Pancreas (tissue), 10 donors: ENCODE results near the gene SMG1. TPM values are rescaled to one million over a fixed set of nuclear protein-coding genes. Genes with fewer than 3 reads are reported as not detected.
A peak's percentile ranks its signal among the peaks of the same experiment; 100 is the strongest.

ENCODE experiments used
- ATAC-seq, 4 donors: fragments of 200-7000 bp; cut with Tn5 transposase; one replicate each; pipeline versions ENCODE4 v1.8.0 to v1.9.1; 2020; ENCODE audit warnings: mild to moderate bottlenecking in 4 of 4, moderate library complexity in 4 of 4
- DNase-seq, 6 donors: peaks; one replicate each; pipeline ENCODE4 v3.0.0-alpha.2; 2020
- FAIRE-seq: peaks from 2 replicates; lab custom pipeline; 2012; peaks lifted over from hg19 to GRCh38; lab: Jason Lieb, UNC
- H3K27ac ChIP-seq, 4 donors: fragments of 200-600 bp; sonication (generic); 1 replicate in 3 of 4; 2 replicates in 1 of 4; pipeline versions ENCODE4 v1.5.0 to v1.8.0; 2020
- H3K27me3 ChIP-seq, 4 donors: fragments of 200-600 bp; one replicate each; pipeline ENCODE4 v1.8.0; 2021
- H3K36me3 ChIP-seq, 3 donors: fragments of 200-600 bp; sonication (generic) in 1 of 3; one replicate each; pipeline versions ENCODE4 v1.5.0 to v1.8.0; 2020 to 2021
- H3K4me1 ChIP-seq, 3 donors: fragments of 200-600 bp; one replicate each; pipeline ENCODE4 v1.8.0; 2021
- H3K4me3 ChIP-seq, 4 donors: fragments of 200-600 bp; sonication (generic) in 2 of 4; one replicate each; pipeline versions ENCODE4 v1.5.0 to v1.8.0; 2020 to 2021
- H3K9me3 ChIP-seq, 4 donors: fragments of 200-600 bp; one replicate each; pipeline ENCODE4 v1.8.0; 2021
- CTCF ChIP-seq, 4 donors: fragments of 200-600 bp; sonication (generic) in 3 of 4; IDR thresholded peaks; one replicate each; pipeline versions ENCODE4 v1.5.0 to v1.8.0; 2021; ENCODE audit warnings: antibody characterized with exemption in 4 of 4
- WGBS, 2 donors: extraction: QIAGEN DNeasy Blood & Tissue Kit; methylation state at CpG; one replicate each; pipeline ENCODE4 v1.1.7; 2013; 5-methylcytosine and 5-hydroxymethylcytosine counted together
- intact Hi-C, 3 donors: fragments of 100-400 bp; cut with DNase I; formaldehyde crosslinking; loops; one replicate each; pipeline versions ENCODE4 v1.11.1 to v1.14.2; 2022
- polyA plus RNA-seq, 2 donors: library from polyadenylated mRNA; stranded (reverse); fragments of 200-250 nt; gene quantifications; one replicate each; pipeline ENCODE4 v1.2.3, GENCODE V29; 2013
- total RNA-seq, 6 donors: library from RNA; stranded (reverse); fragmentation: NEBNext Ultra II Directional in 4 of 6; extraction: Animal tissue kit (Norgen Biotek cat#: 25700) in 4 of 6; gene quantifications; one replicate each; pipeline versions ENCODE4 v1.2.1 to v1.2.4, GENCODE V29; 2021 to 2023
- donor health status: healthy with polysubstance abuse.
- donor health status: DM: no; HTN: no; CAD: no; lungs with moderate emphysema.
- donor health status: DM: no; HTN: no; CAD: no.
- donor health status: control.
- donor health status: control.
- donor health status: Bipolar disorder and iron deficiency.
- donor health status: DM: yes; HTN: yes; CAD: no.
- donor health status: DM: no; HTN: no; CAD: no.
- donor health status: DM: no; HTN: no; CAD: no.
- donor health status: DM: yes; HTN: yes; CAD: no.

SMG1 gene
- total and polyA plus RNA-seq, 8 donors, result 9.8 to 52.2 (median 27.5) TPM

DNA sequence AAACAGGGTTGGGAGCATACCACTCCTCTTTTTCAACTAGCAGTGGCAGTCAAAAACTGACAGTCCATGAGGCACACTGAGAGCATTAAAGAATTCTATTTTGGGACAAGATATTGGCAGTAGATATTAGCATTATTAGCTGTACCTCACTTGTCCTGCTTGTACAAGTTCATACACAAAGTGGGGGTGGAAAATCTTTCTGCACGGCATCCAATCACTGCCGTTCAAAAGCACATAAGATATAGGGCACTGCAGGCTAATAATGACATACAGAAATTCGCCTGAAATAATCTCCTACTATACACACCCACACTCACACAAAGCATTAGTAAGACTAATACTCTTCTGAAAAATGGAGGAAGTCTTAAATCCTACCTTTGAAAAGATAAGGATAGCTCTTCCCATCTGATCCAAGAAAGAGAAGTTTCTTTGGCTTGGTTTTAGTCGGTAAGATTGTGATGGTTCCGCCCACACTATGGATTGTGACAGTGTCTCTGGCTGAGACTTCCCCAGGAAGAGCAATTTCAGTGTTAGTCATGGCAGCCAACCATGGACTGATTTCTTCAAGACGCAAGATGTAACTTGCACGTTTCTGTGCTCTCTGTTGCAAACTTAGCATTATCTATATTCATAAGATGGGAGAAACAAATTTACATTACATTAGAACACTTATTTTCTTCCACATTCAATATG, 84.2 kb downstream of the SMG1 start:
- no peak for ATAC-seq
- no peak for FAIRE-seq

DNA sequence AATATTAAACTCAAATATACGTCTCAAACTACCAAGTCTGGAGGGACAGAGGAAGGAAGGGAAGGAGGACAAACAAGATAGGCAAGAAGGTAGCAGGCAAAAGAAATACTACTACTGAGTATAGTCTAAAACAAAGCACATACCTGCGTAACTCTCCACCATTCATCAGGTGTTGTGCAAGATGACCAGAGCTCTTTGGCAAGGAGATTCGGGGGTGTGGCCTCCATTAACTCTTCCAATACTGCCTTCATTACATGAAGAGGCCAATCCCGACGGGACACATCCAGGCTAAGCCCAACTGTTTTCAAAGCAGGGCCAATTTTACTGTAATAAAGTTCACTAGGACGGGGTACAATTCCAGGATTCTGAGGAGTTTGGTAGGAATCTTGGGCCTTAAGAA, 86.7 kb downstream of the SMG1 start:
- no peak for TF ChIP-seq CTCF (IDR thresholded peaks at IDR 0.05)
- ATAC-seq (peak in 3 of 4 donors; percentile 47 to 77 (median 50)), FAIRE-seq (no peak), DNase-seq (peak in 1 of 6 donors; percentile 19)
- Histone ChIP-seq H3K27ac (no peak overlapping the region), H3K36me3 (peaks cover 4 to 50% (median 32%) of the 10 kb centered on the region in 3 donors), H3K4me3 (no peak overlapping the region), H3K4me1 (no peaks in the 10 kb centered on the region), H3K27me3 (no peaks in the 10 kb centered on the region), H3K9me3 (no peaks in the 10 kb centered on the region)
- 52 to 67% methylated on average over 6 of the region's 6 CpGs for WGBS, 2 donors
- intact Hi-C loops, result no loop called here

More for the DNA sequence above, 84.2 kb downstream of the SMG1 start:
- Histone ChIP-seq H3K4me1 (no peaks in the 10 kb centered on the region), H3K4me3 (no peak overlapping the region), H3K9me3 (no peaks in the 10 kb centered on the region), H3K27ac (no peak overlapping the region), H3K36me3 (peaks cover 0 to 39% (median 15%) of the 10 kb centered on the region in 3 donors), H3K27me3 (no peaks in the 10 kb centered on the region)
- no peak for TF ChIP-seq CTCF (IDR thresholded peaks at IDR 0.05)
- intact Hi-C loops, result no loop called here
- DNase-seq, result no peak
- 83 to 89% methylated on average over 7 of the region's 7 CpGs for WGBS, 2 donors

DNA sequence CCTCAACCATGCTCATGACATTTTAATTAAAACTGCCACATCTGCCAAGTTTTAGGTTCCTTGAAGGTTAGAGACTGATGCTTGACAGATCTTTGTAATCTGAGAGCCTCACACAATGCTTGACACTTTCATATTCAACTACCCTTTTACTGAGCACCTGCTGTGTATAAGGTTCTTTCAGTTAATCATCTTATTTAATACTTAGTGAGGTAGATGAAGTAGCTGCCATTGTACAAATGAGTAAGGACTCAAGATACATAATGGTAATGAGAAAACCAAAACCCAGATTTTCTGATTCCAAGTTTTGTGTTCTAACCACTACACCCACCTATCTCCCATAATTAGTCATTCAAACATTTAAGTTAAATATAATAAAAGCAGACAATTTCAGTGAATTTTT, 89.5 kb downstream of the SMG1 start:
- DNase-seq, result no peak
- no peak for TF ChIP-seq CTCF (IDR thresholded peaks at IDR 0.05)
- no peaks in the 10 kb centered on the region for H3K27me3 ChIP-seq
- H3K4me1 ChIP-seq, result no peaks in the 10 kb centered on the region
- H3K36me3 ChIP-seq, result peaks cover 7 to 79% (median 48%) of the 10 kb centered on the region in 3 donors
- ATAC-seq, result no peak
- H3K4me3 ChIP-seq, result no peak overlapping the region
- H3K27ac ChIP-seq, result no peak overlapping the region
- intact Hi-C loops, result no loop called here
- no peak for FAIRE-seq
- H3K9me3 ChIP-seq, result no peaks in the 10 kb centered on the region

DNA sequence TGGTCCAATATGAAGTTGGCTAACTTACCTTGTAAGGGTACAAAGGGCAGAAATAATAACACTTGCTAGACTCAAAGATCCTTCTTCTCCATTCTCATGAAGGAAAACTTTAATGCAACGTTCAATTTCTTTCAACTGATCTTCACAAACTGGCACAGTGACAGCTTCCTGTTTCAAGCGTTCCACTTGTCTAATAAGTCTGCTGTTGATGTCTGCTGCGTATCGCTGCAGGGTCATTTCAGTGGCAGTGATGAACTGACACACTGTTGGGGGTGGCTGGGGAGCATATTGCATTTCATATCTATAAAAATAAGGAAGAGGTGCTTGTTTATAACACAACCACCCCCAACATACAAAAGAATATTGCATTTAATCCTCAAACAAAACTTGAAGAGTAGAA, 91.3 kb downstream of the SMG1 start:
- no peak for TF ChIP-seq CTCF (IDR thresholded peaks at IDR 0.05)
- DNase-seq (no peak), ATAC-seq (no peak), FAIRE-seq (no peak)
- intact Hi-C loops, result no loop called here
- WGBS, 2 donors, result 82 to 94% methylated on average over 4 of the region's 4 CpGs
- H3K36me3 ChIP-seq, result peaks cover 7 to 86% (median 48%) of the 10 kb centered on the region in 3 donors
- H3K4me3 ChIP-seq, result no peak overlapping the region
- H3K27ac ChIP-seq, result no peak overlapping the region
- no peaks in the 10 kb centered on the region for H3K9me3 ChIP-seq
- H3K4me1 ChIP-seq, result no peaks in the 10 kb centered on the region
- H3K27me3 ChIP-seq, result no peaks in the 10 kb centered on the region
